SK-N-MC (cell line): ENCODE results near the gene NTN3.
A peak's percentile ranks its signal among the peaks of the same experiment; 100 is the strongest.

Experiments
- EZH2 ChIP-seq: fragments of 200-600 bp; sonication (generic); IDR thresholded peaks from one replicate; pipeline ENCODE4 v1.6.1; 2017; ENCODE audit warnings: antibody characterized with exemption
- FOXP2 ChIP-seq: optimal IDR thresholded peaks from 2 replicates; pipeline ENCODE3; 2011; ENCODE audit warnings: mild to moderate bottlenecking, moderate library complexity; ENCODE audit not compliant: insufficient read depth; ENCODE audit errors: extremely low read length, control extremely low read depth
- POLR2AphosphoS5 ChIP-seq: IDR thresholded peaks from 2 replicates; pipeline ENCODE4 v1.6.1; 2012; ENCODE audit warnings: mild to moderate bottlenecking, low read depth, low read length, borderline replicate concordance

GRCh38 chr16:2513405-2514332 lies 42.6 kb downstream of the NTN3 start, which contains the start of gene ATP6V0C:
- TF ChIP-seq POLR2AphosphoS5 (peak; percentile 78), EZH2 (no peak), FOXP2 (peak; percentile 21)
